Fibroblast of lung (primary cell): ENCODE measurements around the gene RADIL.

ENCODE experiments used
- CTCF ChIP-seq, 2 donors: IDR thresholded peaks in 1 of 2; conservative IDR thresholded peaks in 1 of 2; 1 replicate in 1 of 2; 2 replicates in 1 of 2; pipeline ENCODE4 v1.5.1; 2011 to 2012; ENCODE audit warnings: low read length in 2 of 2, control low read depth in 1 of 2, inconsistent platforms in 1 of 2, low read depth in 1 of 2, mild to moderate bottlenecking in 1 of 2
- EZH2 ChIP-seq: IDR thresholded peaks from 2 replicates; pipeline ENCODE4 v1.5.1; 2012; ENCODE audit warnings: low read length, control low read depth, mild to moderate bottlenecking; ENCODE audit errors: missing control alignments

DNA sequence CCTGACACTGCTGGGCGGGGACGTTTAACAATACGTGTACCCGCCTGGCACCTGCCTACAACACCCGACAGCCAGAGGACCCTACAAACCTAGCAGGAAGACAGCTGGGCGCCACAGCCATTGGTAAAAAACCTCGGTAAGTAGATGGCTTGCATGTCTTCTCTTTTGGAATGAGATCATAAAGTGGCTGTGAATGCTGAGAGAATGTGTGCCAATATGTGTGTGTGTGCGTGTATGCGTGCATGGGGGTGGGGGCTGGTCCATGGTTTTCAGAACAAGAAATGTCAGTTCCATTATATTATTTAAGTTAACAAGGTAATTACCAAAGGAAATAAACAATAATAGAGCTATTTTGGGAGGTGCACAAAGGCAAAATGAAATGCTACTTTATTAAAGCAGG is 60.8 kb downstream of the RADIL start:
- no peak for TF ChIP-seq EZH2
- TF ChIP-seq CTCF (conservative IDR thresholded peaks at IDR 0.05 in 1 of 2, IDR thresholded peaks at IDR 0.05 in 1 of 2; ENCODE audit: low read depth in 1 of 2, low read length in 2 of 2): no peak
